GM12865 (cell line): Measurements from ENCODE around the gene KCNC1.

Experiments used
- DNase-seq: peaks from one replicate; pipeline ENCODE4 v3.0.0; 2010; ENCODE audit warnings: low read depth
- H3K4me3 ChIP-seq: 2 replicates; pipeline ENCODE4 v1.5.1; 2011; ENCODE audit warnings: mild to moderate bottlenecking, low read depth, low read length, control low read depth
- CTCF ChIP-seq: IDR thresholded peaks from 2 replicates; pipeline ENCODE4 v1.5.1; 2011; ENCODE audit warnings: low read length, control low read depth, low read depth, inconsistent platforms; ENCODE audit not compliant: insufficient read depth; ENCODE audit errors: missing control alignments

KCNC1 gene

DNA sequence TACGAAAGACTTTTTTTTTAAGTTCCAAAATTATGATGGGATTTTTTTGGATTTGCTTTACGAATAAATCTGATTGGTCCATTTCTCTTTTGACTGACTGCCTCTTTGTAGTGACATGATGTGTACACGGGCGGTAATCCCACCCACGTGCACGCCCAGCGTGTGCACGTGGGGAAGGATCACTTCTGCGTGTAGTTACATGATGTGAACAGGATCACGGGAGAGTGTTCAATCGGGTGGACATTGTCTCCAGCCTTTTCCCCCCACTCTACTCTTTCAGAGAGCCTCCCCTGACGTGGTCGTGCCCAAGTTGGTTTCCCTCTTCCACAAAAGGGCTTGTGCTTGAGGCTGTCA lies 43.1 kb downstream of the KCNC1 start:
- DNase-seq = no peak
- TF ChIP-seq CTCF = no peak

DNA sequence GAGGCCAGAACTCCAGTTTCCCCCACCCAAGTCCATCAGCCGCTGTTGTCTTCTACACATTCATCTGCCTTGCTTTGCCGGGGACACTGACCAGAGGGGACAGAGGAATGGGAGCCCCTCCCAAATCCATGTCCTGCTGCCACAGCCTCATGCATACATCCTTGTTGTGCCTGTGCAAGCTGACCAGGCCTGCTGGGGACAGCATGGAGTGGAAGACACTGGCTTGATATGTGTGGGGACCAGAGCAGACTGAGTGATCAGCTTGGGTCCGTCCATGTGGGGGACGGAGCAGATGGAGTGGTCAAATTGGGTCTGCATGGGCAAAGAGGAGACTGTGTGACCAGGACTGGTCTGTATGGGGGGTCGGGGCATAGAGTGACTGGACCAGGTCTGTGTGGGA lies 43.8 kb downstream of the KCNC1 start:
- TF ChIP-seq CTCF = no peak
- H3K4me3 ChIP-seq = no peak overlapping the region
- DNase-seq = no peak

More for the DNA sequence above, 43.1 kb downstream of the KCNC1 start:
- H3K4me3 ChIP-seq = no peak overlapping the region

GRCh38 chr11:17778956-17779860 lies 44.6 kb downstream of the KCNC1 start:
- H3K4me3 ChIP-seq = no peak overlapping the region
- DNase-seq = no peak
- no peak for TF ChIP-seq CTCF

DNA sequence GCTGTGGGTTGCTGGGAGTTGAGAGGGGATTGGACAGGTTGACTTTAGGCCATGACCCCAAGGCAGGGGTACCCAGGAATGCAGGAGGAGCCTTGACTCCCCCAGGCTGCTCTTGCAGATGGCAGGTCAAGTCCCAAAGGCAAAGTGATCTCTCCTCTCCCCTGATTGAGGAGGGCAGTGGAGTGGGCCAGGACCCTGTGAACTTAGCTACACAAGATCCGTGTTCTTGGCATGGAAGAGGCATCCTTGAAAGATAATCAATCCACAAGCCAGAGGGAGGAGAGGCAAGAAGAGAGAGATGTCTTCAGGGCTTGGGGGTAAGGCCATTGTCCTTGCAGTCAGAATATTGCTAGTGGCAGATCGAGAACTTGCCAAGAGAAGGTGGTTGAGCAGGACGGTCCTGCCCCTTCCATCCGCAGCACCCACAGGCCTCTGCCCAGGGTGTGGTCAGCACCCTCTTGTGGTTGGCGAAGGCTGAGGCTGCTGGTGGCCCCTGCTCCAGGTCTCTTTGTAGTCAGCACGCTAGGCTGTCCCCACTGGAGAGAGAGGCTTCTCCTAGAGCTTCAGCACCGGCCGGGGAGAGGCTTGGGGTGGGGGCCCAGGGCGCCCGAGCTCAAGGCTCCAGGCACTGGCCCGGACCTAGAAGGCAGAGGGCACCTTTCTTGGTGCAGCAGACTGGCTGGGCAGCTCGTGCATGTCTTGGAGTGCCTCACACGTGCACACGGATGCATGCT lies 45.4 kb downstream of the KCNC1 start:
- DNase-seq = no peak
- no peak for TF ChIP-seq CTCF
- no peak overlapping the region for H3K4me3 ChIP-seq

GRCh38 chr11:17780668-17781067 lies 46.1 kb downstream of the KCNC1 start:
- no peak for TF ChIP-seq CTCF
- no peak overlapping the region for H3K4me3 ChIP-seq
- DNase-seq = no peak

GRCh38 chr11:17781221-17781620 lies 46.6 kb downstream of the KCNC1 start:
- DNase-seq = no peak
- H3K4me3 ChIP-seq = no peak overlapping the region
- TF ChIP-seq CTCF = no peak
